A673 (cell line): ENCODE data around the gene CFAP91. TPM values are rescaled to one million over a fixed set of nuclear protein-coding genes. Genes with fewer than 3 reads are reported as not detected.
"Not testable (repeated sequence)": the region's sequence is repeated elsewhere in the genome, so short reads cannot be mapped to it uniquely, and the experiment has no call there.

Experiments
- BruUV-seq: library from RNA; stranded (reverse); fragments of 400-500 nt; replicated peaks from 2 replicates; lab custom pipeline; 2021; lab: Mats Ljungman, UMichigan
- CTCF ChIA-PET: fragments of 300-600 bp; sonication (Branson Sonifier 250); formaldehyde crosslinking; loops from one replicate; lab custom pipeline; 2022; ENCODE audit warnings: antibody characterized with exemption; lab: Charles Lee
- POLR2A ChIA-PET: fragments of 300-600 bp; sonication (Branson Sonifier 250); formaldehyde crosslinking; loops from one replicate; lab custom pipeline; 2022; ENCODE audit warnings: antibody characterized with exemption; ENCODE audit not compliant: low non-redundant PET; lab: Charles Lee
- DNase-seq: peaks from one replicate; pipeline ENCODE4 v3.0.0-alpha.2; 2015; ENCODE audit warnings: low spot score
- H3K27ac ChIP-seq: fragments of 200-600 bp; sonication (generic); 2 replicates; pipeline ENCODE4 v1.5.1; 2016; ENCODE audit warnings: mixed run types, low read depth, mild to moderate bottlenecking, mixed read lengths, antibody characterized with exemption, low read length; ENCODE audit not compliant: poor library complexity, severe bottlenecking
- H3K27me3 ChIP-seq: fragments of 200-600 bp; sonication (generic); replicated peaks from 2 replicates; pipeline ENCODE4 v1.6.1; 2017; ENCODE audit warnings: mixed run types, low read depth, mild to moderate bottlenecking, mixed read lengths, antibody characterized with exemption, low read length; ENCODE audit not compliant: insufficient read depth, poor library complexity
- H3K36me3 ChIP-seq: fragments of 200-600 bp; sonication (generic); 2 replicates; pipeline ENCODE4 v1.6.1; 2016; ENCODE audit warnings: mixed run types, mild to moderate bottlenecking, mixed read lengths, antibody characterized with exemption, low read length; ENCODE audit not compliant: insufficient read depth, poor library complexity, severe bottlenecking
- H3K4me1 ChIP-seq: fragments of 200-600 bp; sonication (generic); 2 replicates; pipeline ENCODE4 v1.6.1; 2017; ENCODE audit warnings: mixed run types, mild to moderate bottlenecking, mixed read lengths, antibody characterized with exemption, low read length; ENCODE audit not compliant: insufficient read depth, poor library complexity, severe bottlenecking
- H3K4me3 ChIP-seq: fragments of 200-600 bp; sonication (generic); 2 replicates; pipeline ENCODE4 v1.5.1; 2016; ENCODE audit warnings: low read depth, mixed run types, mild to moderate bottlenecking, mixed read lengths, low read length; ENCODE audit not compliant: poor library complexity, severe bottlenecking
- H3K9me3 ChIP-seq: fragments of 200-600 bp; sonication (generic); 2 replicates; pipeline ENCODE4 v1.6.1; 2016; ENCODE audit warnings: mixed run types, low read depth, mild to moderate bottlenecking, mixed read lengths, antibody characterized with exemption, low read length; ENCODE audit not compliant: poor library complexity, severe bottlenecking
- EZH2 ChIP-seq: fragments of 200-600 bp; sonication (generic); IDR thresholded peaks from 2 replicates; pipeline ENCODE4 v1.6.1; 2017; ENCODE audit warnings: borderline replicate concordance, low read depth, mild to moderate bottlenecking, mixed read lengths, antibody characterized with exemption, low read length; ENCODE audit not compliant: poor library complexity, severe bottlenecking
- intact Hi-C: fragments of 100-400 bp; cut with micrococcal nuclease; formaldehyde crosslinking; loops from one replicate; pipeline ENCODE4 v1.10.0; 2022; ENCODE audit not compliant: unreplicated experiment
- total RNA-seq: library from RNA; stranded (reverse); gene quantifications from 2 replicates; pipeline ENCODE4 v1.2.3, GENCODE V29; 2021
- TF ChIP-seq, protein P1 (sequence below): fragments of 300-800, 200-600 bp; sonication (generic); conservative IDR thresholded peaks from 2 replicates; pipeline ENCODE4 v1.5.1; 2017; ENCODE audit warnings: low read depth, mild to moderate bottlenecking, antibody characterized with exemption, low read length, moderate library complexity, mixed read lengths

Gene CFAP91
- total RNA-seq, 1 experiment from 2014 or later, result 0.75 TPM

DNA sequence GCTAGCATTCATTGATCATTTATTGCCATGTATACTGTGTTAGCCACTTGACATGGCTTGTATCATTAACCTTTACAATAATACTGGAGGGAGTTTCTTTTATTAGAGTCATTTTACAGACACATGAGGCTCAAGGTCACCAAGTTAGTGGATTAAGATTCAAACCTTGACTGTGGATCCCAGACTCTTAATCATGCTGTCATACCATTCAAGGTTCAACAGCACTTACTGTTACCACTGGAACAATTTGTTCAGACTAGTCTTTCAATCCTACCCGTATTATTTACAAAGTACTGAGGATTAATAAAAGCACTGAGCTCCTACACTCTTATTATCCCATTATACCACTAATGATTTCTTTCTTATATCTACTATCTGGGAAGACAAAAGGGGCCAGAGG, 26.8 kb upstream of the CFAP91 start:
- ChIA-PET POLR2A (no interaction called here), CTCF (interaction anchor here (0.6 kb wide), 1 partner anchor 420 kb away, joined by 3 read pairs; no protein-coding TSS in a partner anchor)
- Histone ChIP-seq H3K27ac (peak overlapping the region; percentile 38), H3K27me3 (no peaks in the 10 kb centered on the region), H3K4me1 (peaks cover 11% of the 10 kb centered on the region), H3K9me3 (no peaks in the 10 kb centered on the region), H3K4me3 (peak overlapping the region; percentile 52), H3K36me3 (peaks cover 22% of the 10 kb centered on the region)
- TF ChIP-seq EZH2, result no peak
- TF ChIP-seq, protein P1, sequence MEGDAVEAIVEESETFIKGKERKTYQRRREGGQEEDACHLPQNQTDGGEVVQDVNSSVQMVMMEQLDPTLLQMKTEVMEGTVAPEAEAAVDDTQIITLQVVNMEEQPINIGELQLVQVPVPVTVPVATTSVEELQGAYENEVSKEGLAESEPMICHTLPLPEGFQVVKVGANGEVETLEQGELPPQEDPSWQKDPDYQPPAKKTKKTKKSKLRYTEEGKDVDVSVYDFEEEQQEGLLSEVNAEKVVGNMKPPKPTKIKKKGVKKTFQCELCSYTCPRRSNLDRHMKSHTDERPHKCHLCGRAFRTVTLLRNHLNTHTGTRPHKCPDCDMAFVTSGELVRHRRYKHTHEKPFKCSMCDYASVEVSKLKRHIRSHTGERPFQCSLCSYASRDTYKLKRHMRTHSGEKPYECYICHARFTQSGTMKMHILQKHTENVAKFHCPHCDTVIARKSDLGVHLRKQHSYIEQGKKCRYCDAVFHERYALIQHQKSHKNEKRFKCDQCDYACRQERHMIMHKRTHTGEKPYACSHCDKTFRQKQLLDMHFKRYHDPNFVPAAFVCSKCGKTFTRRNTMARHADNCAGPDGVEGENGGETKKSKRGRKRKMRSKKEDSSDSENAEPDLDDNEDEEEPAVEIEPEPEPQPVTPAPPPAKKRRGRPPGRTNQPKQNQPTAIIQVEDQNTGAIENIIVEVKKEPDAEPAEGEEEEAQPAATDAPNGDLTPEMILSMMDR, result no peak
- BruUV-seq, result no TSS peak
- intact Hi-C loops, result loop anchor here (2.0 to 10.0 kb wide), 3 partner anchors 75 to 531 kb away; partner anchors contain the start of gene GSK3B
- no peak for DNase-seq

DNA sequence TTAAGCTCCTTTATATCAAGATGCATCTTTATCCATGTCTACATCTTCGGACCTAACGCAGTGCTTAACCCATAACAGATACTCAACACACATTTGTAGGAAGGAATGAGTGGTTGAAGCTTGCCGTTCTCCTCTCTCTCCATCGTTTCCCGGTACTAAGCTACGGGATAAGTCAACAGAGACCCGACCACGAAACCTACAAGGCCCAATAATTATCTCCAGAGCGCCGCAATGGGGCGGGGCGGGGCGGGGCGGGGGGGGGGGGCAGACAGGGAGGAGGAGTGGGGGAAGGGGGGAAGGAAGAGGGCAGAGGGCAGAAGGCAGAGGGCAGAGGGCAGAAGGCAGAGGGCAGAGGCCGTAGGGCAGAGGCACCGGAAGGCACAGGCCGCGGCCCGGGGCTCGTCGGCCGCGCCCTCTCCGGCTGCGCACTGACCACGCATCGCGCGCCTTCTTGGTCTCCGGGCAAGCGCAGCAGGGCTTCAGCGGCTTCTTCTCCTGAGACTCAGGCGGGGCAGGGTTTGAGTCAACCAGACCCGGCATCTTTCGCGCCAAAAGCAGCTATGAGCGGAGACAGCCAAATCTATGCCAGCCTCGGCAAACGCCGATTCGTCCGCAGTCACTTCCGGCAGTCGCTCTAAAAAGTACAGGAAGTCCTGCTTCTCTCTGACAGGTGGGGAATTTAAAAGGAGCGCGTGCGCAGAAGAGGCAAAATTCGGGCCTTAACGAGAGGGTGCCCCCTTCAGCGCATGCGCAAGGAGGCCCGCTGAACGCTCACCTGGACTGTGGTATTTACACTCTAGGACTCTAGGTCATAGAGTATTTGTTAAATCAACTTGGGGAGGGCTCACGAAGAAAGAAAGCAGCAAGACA, 25.8 kb upstream of the CFAP91 start, which contains the start of gene COX17:
Gene COX17, minus strand, starts transcription at position 636 of the 870 bp plus-strand sequence. Its CDS starts 96 bp downstream, at position 540.
- Histone ChIP-seq H3K27ac (peak within 1 kb of the TSS; percentile 72), H3K27me3 (no peaks in the 10 kb centered on the region), H3K9me3 (no peaks in the 10 kb centered on the region), H3K4me3 (peak within 1 kb of the TSS; percentile 52), H3K4me1 (peaks cover 11% of the 10 kb centered on the region), H3K36me3 (peaks cover 20% of the 10 kb centered on the region)
- TF ChIP-seq, protein P1, result no peak
- no peak for TF ChIP-seq EZH2
- BruUV-seq, result no TSS peak
- peak; percentile 97 for DNase-seq
- intact Hi-C loops, result loop anchor here (2.0 to 10.0 kb wide), 3 partner anchors 76 to 532 kb away; partner anchors contain the start of gene GSK3B
- CTCF ChIA-PET, result interaction anchor here (0.6 to 1.0 kb wide), 3 partner anchors 76 to 419 kb away, joined by 3 to 9 read pairs (median 4); partner anchors contain the start of gene TMEM39A
- POLR2A ChIA-PET, result interaction anchor here (0.7 kb wide), 2 partner anchors 14 to 256 kb away, joined by 3 to 4 read pairs; no protein-coding TSS in a partner anchor

DNA sequence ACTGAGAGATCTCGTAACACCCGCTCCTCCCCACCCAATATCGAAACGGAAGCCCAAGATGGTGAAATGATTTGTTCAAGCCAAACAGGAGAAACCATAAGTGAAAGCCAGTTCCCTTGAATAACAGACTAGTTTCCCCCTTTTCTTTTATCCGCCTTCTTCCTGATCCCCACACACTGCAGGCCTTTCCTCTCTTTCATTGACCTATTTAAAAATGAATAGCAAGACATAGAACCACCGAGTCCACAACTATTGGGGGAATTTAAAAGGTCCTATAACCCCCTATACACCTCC, 25.2 kb upstream of the CFAP91 start:
- peaks cover 11% of the 10 kb centered on the region for H3K4me1 ChIP-seq
- H3K9me3 ChIP-seq, result no peaks in the 10 kb centered on the region
- ChIA-PET POLR2A (interaction anchor here (0.7 kb wide), 2 partner anchors 15 to 257 kb away, joined by 3 to 4 read pairs; no protein-coding TSS in a partner anchor), CTCF (no interaction called here)
- peak overlapping the region; percentile 72 for H3K27ac ChIP-seq
- H3K27me3 ChIP-seq, result no peaks in the 10 kb centered on the region
- peak overlapping the region; percentile 52 for H3K4me3 ChIP-seq
- H3K36me3 ChIP-seq, result peaks cover 20% of the 10 kb centered on the region
- no peak for TF ChIP-seq EZH2
- TF ChIP-seq, protein P1, result no peak
- no peak for DNase-seq
- TSS peak; percentile 93 for BruUV-seq
- intact Hi-C loops, result loop anchor here (2.0 to 10.0 kb wide), 3 partner anchors 77 to 533 kb away; partner anchors contain the start of gene GSK3B

DNA sequence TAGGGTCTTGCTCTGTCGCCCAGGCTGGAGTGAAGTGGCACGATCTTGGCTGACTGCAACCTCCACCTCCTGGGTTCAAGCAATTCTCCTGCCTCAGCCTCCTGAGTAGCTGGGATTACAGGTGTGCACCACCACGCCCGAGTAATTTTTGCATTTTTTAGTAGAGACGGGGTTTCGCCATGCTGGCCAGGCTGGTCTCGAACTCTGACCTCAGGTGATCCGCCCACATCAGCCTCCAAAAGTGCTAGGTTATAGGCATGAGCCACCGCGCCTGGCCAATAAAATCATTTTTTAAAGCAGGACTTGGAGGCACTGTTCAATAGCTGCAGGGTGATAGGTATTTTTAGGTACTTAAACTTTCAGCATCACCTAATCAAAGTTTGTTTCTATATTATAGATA, 24.6 kb upstream of the CFAP91 start:
- H3K27ac ChIP-seq, H3K4me3 ChIP-seq, H3K27me3 ChIP-seq, POLR2A ChIA-PET, DNase-seq, H3K9me3 ChIP-seq, CTCF ChIA-PET, BruUV-seq: not testable (repeated sequence)
- Histone ChIP-seq H3K4me1 (peaks cover 11% of the 10 kb centered on the region), H3K36me3 (peaks cover 15% of the 10 kb centered on the region)
- intact Hi-C loops, result loop anchor here (10.0 kb wide), 1 partner anchor 417 kb away; the partner anchor contains the start of gene GSK3B
